HG02943 (cell line): Measurements from ENCODE around the gene SPATA20.

Experiments
- ATAC-seq: cut with Tn5 transposase; IDR thresholded peaks from one replicate; pipeline ENCODE4 v1.9.1; 2021; ENCODE audit warnings: mild to moderate bottlenecking, low read depth, moderate library complexity; ENCODE audit not compliant: unreplicated experiment

Gene SPATA20

DNA sequence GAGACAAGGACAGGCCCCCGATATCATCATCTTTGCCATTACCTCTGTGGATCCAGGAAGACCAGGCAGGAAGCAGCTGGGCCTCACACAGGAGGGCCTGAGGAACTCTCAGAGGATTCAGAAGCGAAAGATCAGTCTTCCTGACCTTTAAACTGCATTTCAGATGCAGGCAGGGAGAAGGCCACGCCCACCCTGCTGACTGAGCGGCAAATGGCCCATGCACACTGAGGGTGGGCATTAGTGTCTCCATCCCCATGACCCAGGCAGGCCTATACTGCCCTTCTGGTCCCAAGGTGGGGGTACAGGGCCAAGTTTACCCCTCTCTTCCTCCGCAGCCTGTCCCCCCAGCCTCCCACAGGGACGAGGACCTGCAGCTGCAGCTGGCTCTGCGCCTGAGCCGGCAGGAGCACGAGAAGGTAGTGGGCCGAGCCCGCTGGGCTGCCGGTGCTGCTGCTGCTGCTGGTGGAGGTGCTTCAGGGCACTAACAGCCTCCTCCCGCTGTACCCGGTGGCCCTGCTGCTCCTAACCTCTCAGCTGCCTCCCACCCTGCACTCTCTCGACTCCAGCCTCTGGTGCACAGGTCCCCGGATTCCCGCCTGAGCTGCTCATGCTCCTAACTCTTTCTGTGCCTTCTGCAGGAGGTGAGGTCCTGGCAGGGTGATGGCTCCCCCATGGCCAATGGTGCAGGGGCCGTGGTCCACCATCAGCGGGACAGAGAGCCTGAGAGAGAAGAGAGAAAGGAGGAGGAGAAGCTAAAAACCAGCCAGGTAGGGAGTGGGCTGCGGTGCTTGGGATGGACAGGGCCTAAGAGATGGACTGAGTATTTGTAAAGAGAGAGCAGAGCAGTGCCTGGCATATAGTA is 8.2 kb upstream of the SPATA20 start:
- ATAC-seq = no peak

DNA sequence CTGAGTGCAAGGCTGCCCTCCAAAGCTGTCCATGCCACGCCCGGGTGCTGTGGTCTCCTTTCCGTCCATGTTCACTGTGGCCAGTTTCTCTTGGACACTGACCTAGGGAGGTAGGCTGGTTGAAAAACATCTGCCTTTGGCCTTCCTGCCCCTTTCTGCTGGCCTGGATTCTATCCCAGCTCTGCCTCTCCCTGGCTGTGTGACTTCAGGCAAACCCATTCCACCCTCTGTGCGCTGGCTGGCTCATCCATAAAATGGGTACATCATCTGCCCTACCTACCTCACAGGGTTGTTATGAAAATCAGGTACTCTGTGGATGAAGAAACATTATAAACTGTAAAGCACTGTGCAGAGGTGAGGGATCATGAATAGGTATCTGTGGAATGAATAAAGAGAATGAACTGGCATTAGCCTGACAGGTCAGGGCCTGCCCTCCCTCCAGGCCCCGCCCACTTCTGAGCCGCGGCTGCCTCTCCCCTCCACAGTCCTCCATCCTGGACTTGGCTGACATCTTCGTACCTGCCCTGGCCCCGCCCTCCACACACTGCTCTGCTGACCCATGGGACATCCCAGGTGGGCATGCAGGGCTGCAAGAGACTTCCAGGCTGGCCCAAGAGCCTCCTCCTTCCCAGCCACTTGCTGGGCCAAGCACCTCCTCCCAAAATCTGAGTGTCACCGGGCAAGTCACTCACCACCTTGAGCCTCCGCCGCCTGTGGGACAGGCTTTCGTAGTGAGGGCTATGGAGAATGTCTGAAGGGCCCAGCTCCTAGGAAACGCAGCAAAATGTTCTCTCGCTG is 7.0 kb upstream of the SPATA20 start:
- no peak for ATAC-seq

DNA sequence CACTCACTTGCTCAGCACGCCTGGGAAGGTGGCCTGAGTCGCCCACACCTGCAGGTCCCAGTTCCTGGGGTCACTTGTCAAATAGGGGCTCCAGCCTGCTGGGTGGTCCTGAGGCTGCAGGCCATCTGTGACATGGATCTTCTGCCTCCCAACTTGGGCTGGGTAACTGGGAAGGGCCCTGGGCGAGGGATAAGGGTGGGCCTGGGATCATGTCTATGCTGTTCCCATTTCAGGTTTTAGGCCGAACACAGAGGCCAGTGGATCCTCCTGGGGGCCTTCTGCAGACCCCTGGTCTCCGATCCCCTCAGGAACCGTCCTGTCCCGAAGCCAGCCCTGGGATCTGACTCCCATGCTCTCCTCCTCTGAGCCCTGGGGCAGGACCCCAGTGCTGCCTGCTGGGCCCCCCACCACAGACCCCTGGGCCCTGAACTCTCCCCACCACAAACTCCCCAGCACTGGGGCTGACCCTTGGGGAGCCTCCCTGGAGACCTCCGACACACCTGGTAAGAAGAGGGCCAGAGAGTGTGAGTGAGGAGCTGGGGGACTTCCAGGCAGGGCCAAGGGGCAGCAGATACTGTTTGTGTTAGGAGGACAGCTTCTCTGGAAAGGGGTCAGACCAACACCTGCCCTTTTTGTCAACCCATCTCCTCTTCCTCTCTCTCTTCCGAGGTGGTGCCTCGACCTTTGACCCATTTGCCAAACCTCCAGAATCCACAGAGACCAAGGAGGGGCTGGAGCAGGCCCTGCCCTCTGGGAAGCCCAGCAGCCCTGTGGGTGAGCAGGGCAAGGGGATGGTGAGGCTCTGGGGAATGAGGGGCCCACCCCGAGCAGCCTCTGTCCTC is 6.2 kb upstream of the SPATA20 start:
- no peak for ATAC-seq

DNA sequence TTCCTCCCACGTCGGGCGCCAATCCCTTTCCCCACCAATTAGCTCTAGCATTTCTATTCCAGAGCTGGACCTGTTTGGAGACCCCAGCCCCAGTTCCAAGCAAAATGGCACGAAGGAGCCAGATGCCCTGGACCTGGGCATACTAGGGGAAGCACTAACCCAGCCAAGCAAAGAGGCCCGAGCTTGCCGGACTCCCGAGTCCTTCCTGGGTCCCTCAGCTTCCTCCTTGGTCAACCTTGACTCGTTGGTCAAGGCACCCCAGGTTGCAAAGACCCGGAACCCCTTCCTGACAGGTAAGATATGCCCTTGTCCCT is 5.6 kb upstream of the SPATA20 start:
- ATAC-seq = no peak

DNA sequence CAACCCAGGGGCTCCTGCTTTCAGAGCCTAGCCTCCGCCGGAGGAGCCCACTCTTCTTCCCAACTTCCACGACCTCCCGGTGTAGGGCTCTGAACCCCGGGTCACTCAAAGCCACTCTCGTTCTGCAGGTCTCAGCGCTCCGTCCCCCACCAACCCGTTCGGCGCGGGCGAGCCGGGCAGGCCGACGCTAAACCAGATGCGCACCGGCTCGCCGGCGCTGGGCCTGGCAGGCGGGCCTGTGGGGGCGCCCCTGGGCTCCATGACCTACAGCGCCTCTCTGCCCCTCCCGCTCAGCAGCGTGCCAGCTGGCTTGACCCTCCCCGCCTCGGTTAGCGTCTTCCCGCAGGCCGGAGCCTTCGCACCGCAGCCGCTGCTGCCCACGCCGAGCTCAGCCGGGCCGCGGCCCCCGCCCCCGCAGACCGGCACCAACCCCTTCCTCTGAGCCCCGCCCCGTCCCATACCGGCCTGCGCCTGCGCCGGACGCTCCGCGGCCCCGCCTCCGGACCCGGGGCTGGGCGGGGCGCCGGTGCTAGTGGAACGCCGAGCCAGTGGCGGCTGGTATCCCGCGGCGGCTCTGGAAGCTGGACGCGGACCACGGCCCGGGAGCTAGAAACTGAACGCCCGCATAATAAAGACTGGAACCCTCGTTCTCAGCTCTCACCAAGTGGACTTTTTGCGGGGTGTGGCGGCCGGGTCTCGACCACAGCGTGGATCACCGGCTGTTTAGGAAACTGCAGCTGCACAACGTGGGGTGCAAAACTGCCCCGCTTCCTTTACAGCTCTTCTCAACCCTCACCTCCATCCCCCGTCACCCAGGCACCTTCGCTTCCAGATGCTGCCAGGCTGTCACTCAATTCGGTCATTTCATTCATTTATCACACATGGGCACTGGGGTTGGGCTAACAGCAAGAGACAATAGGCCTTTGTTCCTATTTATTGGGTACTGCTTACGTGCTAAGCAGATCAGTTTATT is 5.0 kb upstream of the SPATA20 start:
- peak; percentile 74 for ATAC-seq

DNA sequence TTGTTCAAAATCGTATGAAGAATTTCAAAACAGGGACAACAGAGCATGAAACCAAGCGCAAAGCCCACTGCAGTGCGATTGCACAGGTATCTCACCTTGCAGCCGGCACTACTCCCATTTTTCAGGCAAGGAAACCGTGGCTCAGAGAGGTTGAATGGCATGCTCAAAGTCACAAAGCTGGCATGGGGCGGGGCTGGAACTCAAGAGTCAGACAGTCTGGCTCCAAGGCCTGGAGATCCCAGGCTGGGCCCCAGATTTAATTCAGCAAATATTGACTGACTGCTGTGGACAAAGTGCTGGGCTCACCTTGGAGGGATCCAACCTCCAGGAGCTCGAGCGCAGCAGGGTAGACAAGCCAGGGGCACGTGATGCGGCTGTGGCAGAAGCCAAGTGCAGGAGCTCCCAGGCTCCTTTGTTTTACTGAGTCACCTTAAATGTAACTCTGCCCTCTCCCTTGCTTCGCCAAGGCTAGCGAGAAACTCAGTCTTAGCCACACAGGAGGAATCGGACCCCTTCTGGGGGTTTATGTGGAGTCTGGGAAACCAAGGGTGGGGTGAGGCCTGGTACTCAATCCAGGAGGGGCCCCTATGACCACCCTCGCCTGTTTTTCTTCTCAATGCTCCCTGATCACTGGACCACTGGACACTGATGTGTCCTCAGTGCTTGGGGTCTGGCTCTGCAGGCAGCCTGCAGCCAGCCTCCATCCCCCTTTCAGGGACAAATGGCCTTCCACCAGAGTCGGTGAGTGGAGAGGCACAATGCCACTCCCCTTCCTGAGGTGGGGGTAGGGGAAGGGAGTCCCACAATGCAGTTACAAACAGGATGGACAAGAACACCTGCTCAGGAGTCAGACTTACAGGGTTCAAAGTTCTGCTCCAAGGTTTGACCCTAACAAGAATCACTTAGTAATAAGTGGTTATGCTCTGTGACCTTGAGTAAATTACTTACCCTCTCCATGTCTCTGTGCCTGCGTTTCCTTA is 3.9 kb upstream of the SPATA20 start:
- no peak for ATAC-seq

DNA sequence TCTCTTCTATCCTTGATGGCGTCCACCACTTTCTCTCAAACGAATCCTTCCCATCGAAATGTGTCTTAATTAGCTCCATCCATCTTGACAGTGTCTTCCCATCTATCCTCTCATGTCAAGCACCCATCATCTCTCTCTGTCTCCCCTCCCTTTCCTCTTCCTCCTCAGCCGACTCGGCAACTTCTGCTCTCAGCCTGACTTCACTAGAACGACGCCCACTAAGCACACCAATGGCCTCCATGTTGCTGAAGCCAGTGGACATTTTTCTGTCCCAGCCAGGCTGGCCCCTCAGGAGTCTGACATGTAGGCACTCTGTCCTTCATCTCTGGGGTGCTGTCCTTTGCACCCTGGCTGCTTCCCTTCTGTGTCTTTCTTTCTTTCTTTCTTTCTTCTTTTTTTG is 2.5 kb upstream of the SPATA20 start:
- ATAC-seq = no peak

DNA sequence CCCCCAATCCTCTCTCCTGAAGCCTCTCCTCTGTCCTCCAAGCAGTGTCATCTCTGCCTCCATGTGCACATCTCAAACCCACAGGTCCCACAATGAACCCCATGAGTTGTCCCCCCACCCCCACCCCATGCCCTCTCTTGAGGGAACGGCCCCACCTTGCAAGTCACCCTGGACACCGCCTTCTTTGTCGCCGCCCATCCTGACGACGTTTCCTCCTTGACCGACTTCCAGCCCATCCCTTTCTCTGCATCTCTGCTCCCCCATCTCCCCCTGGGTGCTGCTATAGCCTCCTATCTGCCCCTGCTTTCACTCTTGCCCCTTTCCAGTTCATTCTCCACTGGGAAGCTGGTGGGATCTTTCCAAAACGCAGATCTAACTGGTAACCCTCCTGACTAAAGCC is 1.7 kb upstream of the SPATA20 start:
- ATAC-seq = no peak

DNA sequence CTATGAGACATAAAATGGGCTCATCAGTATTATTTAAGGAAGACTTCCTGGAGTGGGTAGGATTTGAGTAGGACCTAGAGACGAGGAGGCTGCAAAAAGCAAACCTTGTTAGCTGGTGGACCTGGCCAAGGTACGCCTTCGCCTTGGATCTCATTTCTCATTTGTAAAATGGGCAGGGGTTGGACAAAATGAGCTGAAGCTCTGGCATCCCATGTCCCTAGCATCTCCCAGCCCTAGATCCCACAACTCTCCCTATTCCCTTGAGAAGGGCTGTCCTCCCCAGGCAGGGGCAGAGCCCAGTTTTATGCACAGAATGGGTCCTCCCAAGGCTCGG is 306 bp upstream of the SPATA20 start:
- no peak for ATAC-seq

DNA sequence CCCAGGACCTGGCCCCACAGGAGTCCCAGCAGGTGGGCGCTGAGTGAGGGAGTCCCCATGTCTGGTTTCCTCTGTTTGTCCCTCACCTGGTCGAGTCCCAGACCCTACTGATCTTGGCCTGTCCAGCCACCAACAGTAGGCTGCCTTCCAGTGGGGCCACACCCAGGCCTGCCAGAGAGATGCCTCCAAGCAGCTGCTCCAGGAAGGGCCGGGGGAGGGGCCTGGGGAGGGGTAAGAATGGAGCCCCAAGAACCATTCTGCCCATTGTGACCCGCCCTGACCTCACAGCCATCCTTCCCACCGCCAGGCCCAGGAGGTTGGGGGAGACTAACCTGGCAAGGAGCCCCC is 736 bp downstream of the SPATA20 start:
- ATAC-seq = no peak

DNA sequence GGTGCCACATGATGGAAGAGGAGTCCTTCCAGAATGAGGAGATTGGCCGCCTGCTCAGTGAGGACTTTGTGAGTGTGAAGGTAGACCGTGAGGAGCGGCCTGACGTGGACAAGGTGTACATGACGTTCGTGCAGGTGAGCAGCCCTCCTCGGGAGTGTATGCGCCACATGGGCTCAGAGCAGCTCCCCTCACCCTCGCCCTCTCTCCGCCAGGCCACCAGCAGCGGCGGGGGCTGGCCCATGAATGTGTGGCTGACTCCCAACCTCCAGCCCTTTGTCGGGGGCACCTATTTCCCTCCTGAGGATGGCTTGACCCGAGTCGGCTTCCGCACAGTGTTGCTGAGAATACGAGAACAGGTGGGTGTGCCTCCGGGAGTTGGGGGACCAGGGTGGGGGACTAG is 1.9 kb downstream of the SPATA20 start:
- no peak for ATAC-seq

DNA sequence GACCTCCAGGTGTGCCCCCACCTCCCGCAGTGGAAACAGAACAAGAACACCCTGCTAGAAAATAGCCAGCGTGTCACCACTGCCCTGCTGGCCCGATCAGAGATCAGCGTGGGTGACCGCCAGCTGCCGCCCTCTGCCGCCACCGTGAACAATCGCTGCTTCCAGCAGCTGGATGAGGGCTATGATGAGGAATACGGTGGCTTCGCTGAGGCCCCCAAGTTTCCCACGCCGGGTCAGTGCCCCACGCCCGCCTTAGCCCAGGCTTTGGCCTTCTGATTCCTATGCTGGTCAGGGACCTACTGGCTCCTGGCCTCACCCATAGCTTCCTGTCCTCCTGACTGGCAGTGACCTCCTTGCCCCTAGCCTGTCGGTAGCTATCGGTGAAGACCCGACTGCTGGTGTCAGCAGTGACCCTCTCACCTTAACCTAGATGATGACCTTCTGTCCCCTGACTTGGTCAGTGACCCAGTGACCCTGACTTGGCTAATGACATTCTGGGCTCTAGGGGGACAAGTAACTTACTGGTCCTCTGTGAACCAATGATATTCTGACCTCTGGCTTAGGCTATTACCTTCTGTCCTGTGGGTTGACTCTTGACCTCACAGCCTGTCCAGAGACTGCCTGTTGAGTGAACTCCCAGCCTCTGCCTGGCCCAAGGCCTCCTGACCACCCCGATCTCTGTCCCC is 2.4 kb downstream of the SPATA20 start:
- no peak for ATAC-seq

DNA sequence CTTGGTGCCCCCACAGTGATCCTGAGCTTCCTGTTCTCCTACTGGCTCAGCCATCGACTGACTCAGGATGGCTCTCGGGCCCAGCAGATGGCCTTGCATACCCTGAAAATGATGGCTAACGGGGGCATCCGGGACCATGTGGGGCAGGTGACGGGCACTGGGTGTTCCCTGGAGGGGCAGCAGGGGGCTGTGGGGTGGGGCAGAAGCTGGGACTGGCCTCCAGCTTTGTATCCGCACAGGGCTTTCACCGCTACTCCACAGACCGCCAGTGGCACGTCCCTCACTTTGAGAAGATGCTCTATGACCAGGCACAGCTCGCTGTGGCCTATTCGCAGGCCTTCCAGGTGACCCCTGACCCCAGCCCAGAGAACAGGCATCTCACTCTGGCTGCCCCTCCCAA is 3.0 kb downstream of the SPATA20 start:
- ATAC-seq = no peak

DNA sequence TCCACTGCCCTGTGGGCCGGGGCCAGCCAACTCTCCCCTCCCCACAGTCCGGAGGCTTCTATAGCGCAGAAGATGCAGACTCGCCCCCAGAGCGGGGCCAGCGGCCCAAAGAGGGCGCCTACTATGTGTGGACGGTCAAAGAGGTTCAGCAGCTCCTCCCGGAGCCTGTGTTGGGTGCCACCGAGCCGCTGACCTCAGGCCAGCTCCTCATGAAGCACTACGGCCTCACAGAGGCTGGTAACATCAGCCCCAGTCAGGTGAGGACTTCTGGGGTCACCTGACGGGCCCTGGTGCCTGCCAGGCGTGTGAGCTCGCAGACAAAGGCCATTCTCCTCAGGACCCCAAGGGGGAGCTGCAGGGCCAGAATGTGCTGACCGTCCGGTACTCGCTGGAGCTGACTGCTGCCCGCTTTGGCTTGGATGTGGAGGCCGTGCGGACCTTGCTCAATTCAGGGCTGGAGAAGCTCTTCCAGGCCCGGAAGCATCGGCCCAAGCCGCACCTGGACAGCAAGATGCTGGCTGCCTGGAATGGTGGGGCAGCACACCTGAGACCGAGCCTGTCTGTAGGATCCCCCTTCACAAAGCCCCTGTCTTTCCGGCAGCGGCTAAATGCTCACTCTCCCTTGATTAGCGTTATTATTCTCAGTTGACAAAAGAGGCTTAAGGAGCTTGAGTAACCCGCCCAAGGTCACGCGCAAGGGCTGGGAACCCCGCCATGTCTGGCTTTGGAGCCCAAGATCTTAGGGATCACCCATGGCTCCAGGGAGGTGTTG is 3.9 kb downstream of the SPATA20 start:
- no peak for ATAC-seq

DNA sequence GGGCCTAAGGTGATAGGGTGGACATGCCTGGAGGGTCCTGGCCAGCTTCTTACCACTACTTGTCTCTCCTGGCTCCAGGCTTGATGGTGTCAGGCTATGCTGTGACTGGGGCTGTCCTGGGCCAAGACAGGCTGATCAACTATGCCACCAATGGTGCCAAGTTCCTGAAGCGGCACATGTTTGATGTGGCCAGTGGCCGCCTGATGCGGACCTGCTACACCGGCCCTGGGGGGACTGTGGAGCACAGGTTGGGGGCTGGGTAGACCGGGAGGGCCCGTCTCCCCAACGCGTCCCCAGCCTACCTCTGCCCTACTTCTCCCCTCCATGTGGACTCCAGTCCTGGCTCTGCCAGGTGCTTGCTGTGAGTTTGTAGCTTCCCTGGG is 4.5 kb downstream of the SPATA20 start:
- no peak for ATAC-seq

DNA sequence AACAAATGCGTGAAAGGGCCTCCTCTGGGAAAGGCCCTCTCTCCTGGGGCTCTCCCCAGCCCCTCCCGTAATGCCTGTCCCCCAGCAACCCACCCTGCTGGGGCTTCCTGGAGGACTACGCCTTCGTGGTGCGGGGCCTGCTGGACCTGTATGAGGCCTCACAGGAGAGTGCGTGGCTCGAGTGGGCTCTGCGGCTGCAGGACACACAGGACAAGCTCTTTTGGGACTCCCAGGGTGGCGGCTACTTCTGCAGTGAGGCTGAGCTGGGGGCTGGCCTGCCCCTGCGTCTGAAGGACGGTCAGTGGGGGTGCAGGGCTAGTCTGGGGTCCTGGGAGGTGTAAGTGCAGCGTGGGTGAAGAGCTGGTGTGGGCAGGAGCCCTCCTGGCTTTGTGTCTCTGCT is 4.9 kb downstream of the SPATA20 start:
- ATAC-seq = no peak

DNA sequence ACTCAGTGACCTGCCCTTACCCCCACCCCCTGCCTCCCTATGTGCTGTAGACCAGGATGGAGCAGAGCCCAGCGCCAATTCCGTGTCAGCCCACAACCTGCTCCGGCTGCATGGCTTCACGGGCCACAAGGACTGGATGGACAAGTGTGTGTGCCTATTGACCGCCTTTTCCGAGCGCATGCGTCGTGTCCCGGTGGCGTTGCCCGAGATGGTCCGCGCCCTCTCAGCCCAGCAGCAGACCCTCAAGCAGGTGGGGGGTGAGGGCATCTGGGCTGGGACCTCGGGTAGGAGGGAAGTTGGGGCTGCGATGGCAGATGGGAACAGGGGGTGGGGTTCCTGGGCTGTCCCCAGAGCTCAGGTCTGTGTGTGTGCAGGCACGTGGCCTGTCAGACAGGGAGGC is 7.2 kb downstream of the SPATA20 start:
- no peak for ATAC-seq

DNA sequence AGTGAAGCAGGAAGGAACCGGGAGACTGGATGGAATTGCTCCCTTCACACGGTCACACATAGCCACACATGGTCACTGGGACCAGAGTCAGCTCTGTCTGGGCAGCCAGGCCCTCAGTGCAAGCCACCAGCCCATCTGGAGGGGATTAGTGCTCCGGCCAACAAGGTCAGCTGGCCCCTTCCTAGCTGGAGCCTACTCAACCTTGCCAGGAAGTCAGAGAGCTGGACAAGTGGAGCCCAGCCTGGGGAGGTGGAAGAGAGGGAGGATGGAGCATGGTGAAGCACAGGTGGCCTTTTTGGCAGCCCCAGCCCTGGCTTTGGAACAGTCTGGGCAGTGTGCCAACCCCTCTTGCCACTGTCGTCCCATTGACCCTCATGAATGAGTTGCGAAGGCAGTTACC is 9.8 kb downstream of the SPATA20 start:
- no peak for ATAC-seq
